ENCODE measurements around the gene GPR137. TPM values are rescaled to one million over a fixed set of nuclear protein-coding genes. Genes with fewer than 3 reads are reported as not detected.

GPR137 gene
- polyA plus RNA-seq, 3 donors, result 7.8 to 21.0 (median 9.3) TPM

DNA sequence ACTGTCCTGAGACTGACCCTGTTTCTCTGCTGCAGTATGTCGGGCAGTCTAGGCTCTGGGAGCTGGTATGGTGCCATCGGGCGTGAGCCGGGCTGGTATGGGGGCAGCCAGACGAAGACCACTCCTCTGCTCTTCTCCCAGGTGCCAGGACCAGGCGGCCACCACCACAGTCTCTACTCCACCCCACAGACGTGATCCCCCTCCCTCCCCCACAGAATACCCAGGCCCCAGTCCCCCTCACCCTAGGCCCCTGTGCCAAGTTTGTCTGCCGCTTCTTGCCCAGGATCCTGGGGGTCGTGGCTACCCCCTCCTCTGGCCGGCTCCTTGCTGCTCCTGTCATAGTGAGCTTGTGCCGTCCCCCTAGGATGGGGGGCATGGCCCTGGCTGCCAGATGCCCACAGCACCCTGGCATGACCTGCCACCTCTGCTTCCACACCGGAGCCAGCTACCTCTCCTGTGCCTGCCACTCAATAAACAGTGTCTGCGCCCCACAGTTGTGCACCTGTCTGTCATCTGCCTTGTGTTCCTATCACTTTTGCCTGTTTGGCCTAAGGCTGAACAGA lies 3.4 kb downstream of the GPR137 start:
- no peak overlapping the region for H3K4me3 ChIP-seq (replicated peaks in 1 of 3; ENCODE audit: low read depth in 2 of 3, low read length in 3 of 3)
- Mint-ChIP-seq H3K4me1 (peaks cover 18% of the 10 kb centered on the region), H3K36me3 (peaks cover 5 to 11% of the 10 kb centered on the region in 2 donors), H3K27me3 (ENCODE audit: low read depth in 3 of 3) (peaks cover 36 to 54% (median 39%) of the 10 kb centered on the region in 3 donors), H3K9me3 (peaks cover 0 to 12% (median 3%) of the 10 kb centered on the region in 7 donors), H3K27ac (peak overlapping the region in 1 of 7 donors; percentile 50), H3K4me3 (no peak overlapping the region)
- DNase-seq, result no peak
- no peak overlapping the region for H3K27ac ChIP-seq (ENCODE audit: low read depth in 1 of 2, low read length in 2 of 2)
- H3K4me1 ChIP-seq (ENCODE audit: control insufficient read depth in 1 of 2, insufficient read depth in 2 of 2, low read length in 2 of 2), result peaks cover 18 to 29% of the 10 kb centered on the region in 2 donors
- TF ChIP-seq, protein P1, sequence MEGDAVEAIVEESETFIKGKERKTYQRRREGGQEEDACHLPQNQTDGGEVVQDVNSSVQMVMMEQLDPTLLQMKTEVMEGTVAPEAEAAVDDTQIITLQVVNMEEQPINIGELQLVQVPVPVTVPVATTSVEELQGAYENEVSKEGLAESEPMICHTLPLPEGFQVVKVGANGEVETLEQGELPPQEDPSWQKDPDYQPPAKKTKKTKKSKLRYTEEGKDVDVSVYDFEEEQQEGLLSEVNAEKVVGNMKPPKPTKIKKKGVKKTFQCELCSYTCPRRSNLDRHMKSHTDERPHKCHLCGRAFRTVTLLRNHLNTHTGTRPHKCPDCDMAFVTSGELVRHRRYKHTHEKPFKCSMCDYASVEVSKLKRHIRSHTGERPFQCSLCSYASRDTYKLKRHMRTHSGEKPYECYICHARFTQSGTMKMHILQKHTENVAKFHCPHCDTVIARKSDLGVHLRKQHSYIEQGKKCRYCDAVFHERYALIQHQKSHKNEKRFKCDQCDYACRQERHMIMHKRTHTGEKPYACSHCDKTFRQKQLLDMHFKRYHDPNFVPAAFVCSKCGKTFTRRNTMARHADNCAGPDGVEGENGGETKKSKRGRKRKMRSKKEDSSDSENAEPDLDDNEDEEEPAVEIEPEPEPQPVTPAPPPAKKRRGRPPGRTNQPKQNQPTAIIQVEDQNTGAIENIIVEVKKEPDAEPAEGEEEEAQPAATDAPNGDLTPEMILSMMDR (IDR thresholded peaks at IDR 0.05), result no peak
- H3K4me2 ChIP-seq (replicated peaks; ENCODE audit: extremely low read depth, low read length, poor library complexity, severe bottlenecking), result no peak overlapping the region
- no peaks in the 10 kb centered on the region for H4K20me1 ChIP-seq (ENCODE audit: insufficient read depth, low read length)
- H2AFZ ChIP-seq (ENCODE audit: insufficient read depth, low read depth, low read length, poor library complexity, severe bottlenecking), result no peak overlapping the region
- peaks cover 24 to 36% of the 10 kb centered on the region in 2 donors for H3K27me3 ChIP-seq (ENCODE audit: control insufficient read depth in 2 of 2, insufficient read depth in 2 of 2, low read length in 2 of 2)
- no peak overlapping the region for H3K9ac ChIP-seq (ENCODE audit: insufficient read depth, low read length, poor library complexity, severe bottlenecking)
- peaks cover 2% of the 10 kb centered on the region for H3K79me2 ChIP-seq (ENCODE audit: insufficient read depth, low read length)
- intact Hi-C loops (cut with micrococcal nuclease), result loop anchor here in 1 of 2 donors (5.0 kb wide), 1 partner anchor 37 kb away; the partner anchor contains the start of gene PLCB3
- no peaks in the 10 kb centered on the region for H3K36me3 ChIP-seq (replicated peaks in 1 of 2; ENCODE audit: control insufficient read depth in 1 of 2, insufficient read depth in 2 of 2, low read length in 2 of 2)
- peaks cover 4 to 22% of the 10 kb centered on the region in 2 donors for H3K9me3 ChIP-seq (replicated peaks in 1 of 2; ENCODE audit: control insufficient read depth in 1 of 2, insufficient read depth in 1 of 2, low read length in 2 of 2)
- WGBS (ENCODE audit: insufficient coverage), result over 99% methylated on average over 12 of the region's 13 CpGs

DNA sequence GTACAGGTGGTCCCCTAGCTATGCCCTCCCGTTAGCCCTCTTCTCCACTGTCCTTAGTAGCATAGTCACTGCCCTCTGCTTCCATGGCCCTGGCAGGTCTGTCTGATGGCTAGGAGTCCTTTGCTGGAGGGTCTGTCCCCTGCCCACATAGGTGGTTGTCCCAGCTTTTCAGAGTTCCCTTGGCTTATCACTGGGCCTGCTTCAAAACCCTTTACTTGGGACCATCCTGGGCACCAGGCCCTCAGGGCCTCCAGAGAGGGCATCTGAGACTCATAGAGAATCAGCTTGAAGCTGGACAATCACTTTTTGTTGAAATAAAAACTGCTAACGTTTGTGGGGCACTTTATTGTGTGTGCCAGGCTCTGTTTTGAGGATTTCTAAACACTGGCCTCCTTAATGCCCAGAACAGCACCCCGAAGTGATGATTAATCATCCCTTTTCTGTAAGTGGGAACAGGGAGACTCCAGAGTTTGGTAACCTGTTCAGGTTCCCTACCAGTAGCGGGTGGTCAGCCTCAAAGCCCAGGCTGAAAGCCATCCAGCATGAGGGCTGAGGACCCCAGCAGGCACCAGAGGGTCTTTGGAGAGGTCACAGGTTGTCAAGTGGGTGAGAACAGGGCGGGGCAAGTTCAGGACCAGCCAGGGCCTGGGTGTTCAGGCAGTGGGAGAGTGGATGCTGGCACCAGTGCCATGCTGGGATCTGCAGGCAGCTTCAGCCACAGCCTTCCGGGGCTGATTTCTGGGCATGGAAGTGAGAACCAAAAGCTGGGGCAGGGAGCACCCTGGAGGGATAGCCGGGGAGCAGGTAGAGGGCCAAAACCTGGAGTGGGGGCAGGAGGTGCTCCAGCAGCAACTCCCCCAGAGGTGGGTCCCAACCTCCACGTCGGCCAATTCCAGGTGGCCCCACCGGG lies 5.0 kb downstream of the GPR137 start:
- H3K9me3 ChIP-seq (replicated peaks in 1 of 2; ENCODE audit: control insufficient read depth in 1 of 2, insufficient read depth in 1 of 2, low read length in 2 of 2), result peaks cover 4 to 26% of the 10 kb centered on the region in 2 donors
- H3K4me1 ChIP-seq (ENCODE audit: control insufficient read depth in 1 of 2, insufficient read depth in 2 of 2, low read length in 2 of 2), result peaks cover 11 to 25% of the 10 kb centered on the region in 2 donors
- WGBS (ENCODE audit: insufficient coverage), result 57% methylated on average over 8 of the region's 10 CpGs
- H3K36me3 ChIP-seq (replicated peaks in 1 of 2; ENCODE audit: control insufficient read depth in 1 of 2, insufficient read depth in 2 of 2, low read length in 2 of 2), result no peaks in the 10 kb centered on the region
- H3K36me3 Mint-ChIP-seq, result peaks cover 5 to 15% of the 10 kb centered on the region in 2 donors
- no peaks in the 10 kb centered on the region for H4K20me1 ChIP-seq (ENCODE audit: insufficient read depth, low read length)
- no peak overlapping the region for H2AFZ ChIP-seq (ENCODE audit: insufficient read depth, low read depth, low read length, poor library complexity, severe bottlenecking)
- H3K9ac ChIP-seq (ENCODE audit: insufficient read depth, low read length, poor library complexity, severe bottlenecking), result no peak overlapping the region
- peak in 1 of 3 donors; percentile 65 for DNase-seq
- TF ChIP-seq, protein P1 (IDR thresholded peaks at IDR 0.05), result no peak
- H3K27ac ChIP-seq (ENCODE audit: low read depth in 1 of 2, low read length in 2 of 2), result no peak overlapping the region
- no peak overlapping the region for H3K4me2 ChIP-seq (replicated peaks; ENCODE audit: extremely low read depth, low read length, poor library complexity, severe bottlenecking)
- peaks cover 0 to 17% (median 3%) of the 10 kb centered on the region in 7 donors for H3K9me3 Mint-ChIP-seq
- H3K27me3 Mint-ChIP-seq (ENCODE audit: low read depth in 3 of 3), result peaks cover 50 to 69% (median 54%) of the 10 kb centered on the region in 3 donors
- H3K4me3 Mint-ChIP-seq, result peak overlapping the region in 1 of 2 donors; percentile 81
- H3K4me3 ChIP-seq (replicated peaks in 1 of 3; ENCODE audit: low read depth in 2 of 3, low read length in 3 of 3), result no peak overlapping the region
- peaks cover 16% of the 10 kb centered on the region for H3K4me1 Mint-ChIP-seq
- H3K27ac Mint-ChIP-seq, result no peak overlapping the region
- no peaks in the 10 kb centered on the region for H3K79me2 ChIP-seq (ENCODE audit: insufficient read depth, low read length)
- H3K27me3 ChIP-seq (ENCODE audit: control insufficient read depth in 2 of 2, insufficient read depth in 2 of 2, low read length in 2 of 2), result peaks cover 36 to 50% of the 10 kb centered on the region in 2 donors
- intact Hi-C loops (cut with micrococcal nuclease), result no loop called here
